NCI-H2107 treated with DMSO at 0.1 percent for 48 hours (cell line): Measurements from ENCODE around the gene P3R3URF.

ENCODE experiments used
- DNase-seq: peaks from one replicate; lab custom pipeline; 2025; ENCODE audit not compliant: unreplicated experiment; lab: John Stamatoyannopoulos, UW

Gene P3R3URF

DNA sequence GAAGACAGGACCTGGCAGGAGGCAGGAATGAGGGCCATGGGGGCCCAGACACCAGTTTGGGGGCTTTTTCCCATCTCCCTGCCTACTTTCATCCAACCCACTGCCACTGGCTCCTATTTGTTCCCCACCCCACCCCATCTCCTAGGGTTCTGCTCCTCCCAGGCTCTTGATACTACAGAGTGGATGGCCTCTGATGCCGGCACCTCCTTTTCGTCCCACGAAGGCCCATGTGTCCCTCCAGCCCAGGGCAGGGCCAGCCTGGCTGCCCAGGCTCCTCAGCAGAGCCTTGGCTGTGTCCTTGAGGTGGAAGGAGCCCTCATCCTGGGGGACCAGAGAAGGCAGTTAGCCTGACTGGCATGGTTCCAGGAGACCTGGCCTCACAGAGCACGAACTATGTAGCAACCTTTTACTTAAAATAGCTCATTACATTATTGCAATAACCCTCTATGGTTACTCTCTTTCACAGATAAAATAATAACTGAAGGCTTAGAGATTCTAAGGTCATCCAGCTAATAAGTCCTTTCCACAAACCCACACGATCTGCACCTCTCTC is 18.4 kb upstream of the P3R3URF start:
- DNase-seq = no peak

DNA sequence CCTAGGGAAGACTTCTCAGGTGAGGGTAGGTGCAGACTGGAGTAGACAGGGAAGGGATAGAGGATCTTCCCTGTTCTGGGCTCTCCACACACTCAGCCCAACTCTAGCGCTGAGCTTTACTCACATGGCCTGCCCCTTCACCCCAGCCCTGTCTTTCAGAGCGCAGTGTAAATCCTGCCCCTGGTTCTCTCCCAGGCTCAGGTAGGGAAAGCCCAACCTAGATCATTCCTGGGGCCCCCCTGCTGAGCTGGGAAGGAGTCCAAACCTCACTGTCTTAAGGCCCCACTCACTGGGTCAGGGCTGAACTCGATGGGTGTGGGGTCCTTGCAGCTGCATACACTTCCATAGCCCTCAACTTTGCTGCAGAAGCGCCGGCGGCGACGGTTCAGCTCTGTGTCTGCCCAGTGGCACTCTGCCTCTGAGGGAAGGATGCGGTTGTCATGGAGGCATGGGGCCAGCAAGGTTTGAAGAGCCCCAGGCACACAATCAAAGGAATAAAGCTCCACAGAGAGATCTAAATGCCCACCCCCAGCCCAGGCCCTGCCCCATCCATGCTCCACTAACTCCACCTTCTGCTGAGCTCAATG is 17.8 kb upstream of the P3R3URF start:
- no peak for DNase-seq

DNA sequence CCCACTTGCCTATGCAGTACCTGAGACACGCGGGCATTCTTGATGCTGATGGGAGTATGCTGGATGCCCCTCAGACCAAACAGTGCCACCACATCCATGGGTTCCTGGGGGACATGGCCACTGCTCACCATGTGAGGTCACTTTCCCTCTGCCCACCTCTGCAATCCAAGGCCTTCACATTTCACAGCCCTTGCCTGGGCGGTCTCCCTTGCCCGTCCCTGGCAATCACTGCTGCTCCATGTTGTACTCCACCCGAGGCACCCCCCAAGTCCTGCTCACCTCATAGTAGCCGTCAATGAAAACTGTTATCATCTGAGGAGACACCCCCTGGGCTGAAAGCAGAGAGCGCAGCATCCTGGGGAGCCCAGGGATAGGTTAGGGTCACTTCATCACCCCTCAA is 17.0 kb upstream of the P3R3URF start:
- no peak for DNase-seq

DNA sequence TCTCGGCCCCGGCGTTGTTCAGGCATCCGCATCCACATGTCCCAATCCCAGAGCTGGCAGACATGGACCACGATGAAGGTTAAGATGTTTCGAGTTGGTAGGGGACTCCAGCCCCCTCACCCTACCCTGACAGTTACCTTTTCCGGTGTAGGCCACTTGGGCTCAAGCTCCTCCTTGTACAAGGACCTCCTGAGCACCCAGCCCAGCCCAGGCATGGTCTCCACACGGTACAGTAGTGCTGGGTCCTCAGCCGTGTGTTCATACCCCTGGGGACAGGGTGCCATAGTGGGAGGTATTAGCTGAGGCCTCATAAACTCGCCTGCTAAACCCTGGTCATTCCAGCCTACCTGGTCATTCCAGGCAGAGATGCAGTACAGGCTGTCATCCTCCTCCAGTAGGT is 15.9 kb upstream of the P3R3URF start:
- no peak for DNase-seq

DNA sequence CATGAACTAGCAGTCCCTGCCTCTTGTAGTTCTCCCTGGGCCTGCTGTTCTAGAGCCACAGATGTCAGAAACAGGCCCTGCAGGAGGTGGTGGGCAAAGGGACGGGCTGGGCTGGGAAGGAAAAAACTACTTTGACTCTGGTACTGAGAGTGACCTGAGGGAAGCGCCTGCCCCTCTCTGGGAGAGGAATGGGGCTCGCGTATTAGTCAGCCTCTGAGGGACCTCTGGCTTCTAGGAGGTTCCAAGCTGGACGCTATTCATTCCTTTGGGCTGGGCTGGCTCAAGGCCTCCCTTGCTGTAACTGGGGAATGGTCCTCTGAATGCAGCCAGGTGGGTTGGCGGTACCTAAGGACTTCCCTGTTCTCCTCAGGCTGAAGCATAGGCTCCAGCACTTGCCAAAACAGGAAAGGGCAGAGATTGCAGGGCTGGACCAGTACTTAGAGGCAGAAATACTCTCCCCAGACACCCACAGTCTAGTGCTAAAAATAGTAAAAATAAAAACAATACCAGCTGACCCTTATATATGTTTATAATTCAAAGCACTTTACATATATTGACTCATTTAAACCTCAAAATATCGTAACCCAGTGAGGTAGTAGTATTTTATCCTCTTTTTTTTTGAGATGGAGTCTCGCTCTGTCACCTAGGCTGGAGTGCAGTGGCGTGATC is 14.9 kb upstream of the P3R3URF start:
- DNase-seq = no peak

DNA sequence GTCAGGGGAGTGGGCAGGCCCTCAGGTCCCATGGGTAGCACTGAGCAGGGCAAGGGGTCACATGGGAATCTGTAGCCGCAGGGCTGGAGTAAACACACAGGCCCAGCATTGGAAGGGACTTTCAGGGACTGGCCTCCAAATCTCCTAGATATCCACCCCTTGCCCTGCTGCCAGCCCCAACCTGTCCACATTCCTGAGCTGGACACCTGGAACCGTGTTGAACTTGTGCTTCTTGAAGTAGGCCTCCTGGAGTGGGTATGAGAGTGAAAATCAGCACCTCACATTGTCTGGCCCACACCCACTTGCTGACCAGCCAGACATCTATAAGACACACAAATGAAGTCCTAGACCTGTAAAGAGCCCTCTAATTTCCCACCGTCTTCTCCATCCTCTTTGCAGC is 14.3 kb upstream of the P3R3URF start:
- DNase-seq = no peak

DNA sequence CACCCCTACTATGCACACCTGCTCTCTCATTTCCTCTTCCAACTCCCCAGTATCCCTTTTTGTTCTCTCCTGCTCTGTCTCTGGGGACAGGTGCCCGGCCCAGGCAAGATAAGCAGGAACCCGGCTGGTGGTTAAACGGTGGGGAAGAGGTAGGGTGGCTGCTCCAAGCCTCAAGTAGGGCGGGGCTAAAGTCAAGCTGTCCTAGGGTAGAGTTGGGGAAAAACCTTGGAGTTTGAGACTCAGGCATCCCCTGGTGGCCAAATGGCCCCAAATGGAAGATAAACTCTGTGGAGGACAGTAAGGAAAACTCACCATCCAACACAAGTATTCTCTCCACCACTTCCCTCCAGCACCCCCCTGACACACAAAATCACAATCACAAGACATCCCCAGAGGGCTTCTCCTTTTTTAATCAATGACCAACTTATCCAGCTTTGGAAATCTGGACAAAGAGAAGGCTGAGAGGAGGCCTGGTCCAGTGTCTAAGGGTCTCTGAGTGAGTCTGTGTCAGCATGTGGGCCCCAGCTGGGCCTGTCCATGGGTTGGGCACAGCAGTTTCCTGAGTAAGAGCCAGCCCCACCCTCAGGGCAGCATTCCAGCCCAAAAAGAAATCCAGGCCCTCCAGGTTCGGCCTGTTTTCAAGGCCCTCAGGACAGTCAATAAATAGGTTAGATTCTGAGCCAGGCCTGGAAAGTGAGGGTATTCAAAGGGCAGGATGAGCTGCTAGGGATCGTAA is 12.2 kb upstream of the P3R3URF start:
- DNase-seq = peak; percentile 92

DNA sequence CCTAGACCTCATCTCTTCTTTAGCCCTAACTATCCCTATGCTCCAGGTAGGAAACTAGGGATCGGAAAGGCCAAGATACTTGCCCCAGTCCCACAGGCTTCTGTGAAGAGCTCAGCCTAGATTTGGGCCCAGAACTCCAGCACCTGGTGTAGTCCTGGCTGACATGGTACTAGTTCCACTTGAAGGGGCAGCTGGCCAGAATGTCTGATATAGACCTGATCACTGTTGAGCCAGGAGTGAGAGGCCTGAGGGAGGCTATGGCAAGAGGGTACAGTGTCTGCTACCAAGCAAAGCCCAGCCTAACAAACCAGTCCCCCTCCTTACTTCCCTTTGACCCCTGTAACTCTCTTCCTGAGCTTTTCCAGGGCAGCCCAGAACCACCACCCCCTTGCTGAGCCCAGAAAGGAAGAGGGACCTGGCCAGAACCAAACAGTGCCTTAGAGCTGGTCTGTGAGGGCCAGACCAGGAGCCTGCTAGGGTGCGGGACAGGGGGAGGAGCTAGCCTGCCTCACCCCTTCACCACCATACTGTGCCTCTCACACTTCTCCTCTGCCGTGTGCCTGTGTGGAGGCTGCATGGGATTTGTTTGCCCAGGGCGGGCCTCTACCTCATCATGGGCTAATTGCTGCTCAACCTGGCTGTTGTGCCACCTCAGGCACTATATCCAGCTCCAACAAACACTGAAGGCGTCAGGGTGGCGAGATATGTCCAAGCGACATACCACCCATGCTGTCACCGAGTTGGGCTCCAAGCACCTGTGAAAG is 11.0 kb upstream of the P3R3URF start:
- DNase-seq = no peak

DNA sequence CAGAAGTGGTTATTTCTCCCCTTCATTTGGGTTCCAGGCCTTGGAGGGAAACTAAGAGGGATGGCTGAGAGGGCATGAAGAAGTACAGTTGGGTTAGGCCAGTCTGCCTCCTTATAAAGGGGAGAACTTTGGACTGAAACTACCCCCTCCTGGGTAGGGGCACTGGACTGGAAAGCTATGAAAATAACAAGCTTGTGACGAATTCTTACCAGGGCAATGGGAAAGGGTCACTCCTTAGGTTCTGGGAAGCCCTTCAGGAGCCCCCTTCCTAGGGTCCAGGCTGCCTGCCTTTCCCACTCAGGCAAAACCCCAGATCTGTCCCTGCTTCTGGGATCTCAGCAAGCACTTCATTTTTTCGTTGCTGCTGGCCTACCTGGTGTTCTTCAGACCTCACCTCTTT is 9.8 kb upstream of the P3R3URF start:
- DNase-seq = no peak

DNA sequence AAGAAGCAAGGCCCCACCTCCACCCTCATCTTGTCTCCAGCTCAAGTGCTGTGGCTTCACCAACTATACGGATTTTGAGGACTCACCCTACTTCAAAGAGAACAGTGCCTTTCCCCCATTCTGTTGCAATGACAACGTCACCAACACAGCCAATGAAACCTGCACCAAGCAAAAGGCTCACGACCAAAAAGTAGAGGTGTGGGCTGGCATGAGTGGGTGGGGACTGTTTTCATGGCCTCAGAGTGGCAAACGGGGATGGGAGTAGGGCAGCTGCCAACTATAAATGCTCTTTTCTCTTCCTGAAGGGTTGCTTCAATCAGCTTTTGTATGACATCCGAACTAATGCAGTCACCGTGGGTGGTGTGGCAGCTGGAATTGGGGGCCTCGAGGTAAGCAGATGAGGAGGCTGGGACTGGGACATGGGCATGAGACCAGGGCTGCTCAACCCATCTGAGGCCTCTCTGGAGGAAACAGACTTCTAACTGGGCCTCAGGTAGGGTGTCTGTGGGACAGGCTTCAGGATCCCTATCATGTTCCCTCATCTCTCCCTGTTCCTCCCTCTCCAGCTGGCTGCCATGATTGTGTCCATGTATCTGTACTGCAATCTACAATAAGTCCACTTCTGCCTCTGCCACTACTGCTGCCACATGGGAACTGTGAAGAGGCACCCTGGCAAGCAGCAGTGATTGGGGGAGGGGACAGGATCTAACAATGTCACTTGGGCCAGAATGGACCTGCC is 8.8 kb upstream of the P3R3URF start:
- DNase-seq = no peak

DNA sequence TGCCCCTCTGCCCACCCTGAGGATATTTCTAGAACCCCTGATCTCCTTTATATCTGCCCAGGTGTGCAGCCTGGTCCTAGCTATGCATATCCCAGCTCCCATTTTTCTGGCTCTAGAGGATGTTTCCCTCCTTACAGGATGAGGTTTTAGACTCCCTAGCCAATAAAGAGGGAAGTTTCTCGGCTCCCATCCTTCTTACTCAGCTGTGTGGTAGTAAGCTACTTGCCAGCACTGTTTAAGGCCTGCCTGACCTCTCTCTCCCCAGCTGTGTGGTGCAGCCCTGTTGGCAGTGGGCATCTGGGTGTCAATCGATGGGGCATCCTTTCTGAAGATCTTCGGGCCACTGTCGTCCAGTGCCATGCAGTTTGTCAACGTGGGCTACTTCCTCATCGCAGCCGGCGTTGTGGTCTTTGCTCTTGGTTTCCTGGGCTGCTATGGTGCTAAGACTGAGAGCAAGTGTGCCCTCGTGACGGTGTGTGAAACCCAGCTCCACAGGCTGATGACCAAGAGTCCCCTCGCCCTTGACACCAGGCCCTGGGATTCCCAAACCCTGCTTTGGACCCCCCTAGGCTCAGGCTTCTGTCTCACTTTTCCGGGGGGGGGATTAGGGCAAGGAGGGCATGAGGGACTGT is 7.8 kb upstream of the P3R3URF start:
- no peak for DNase-seq

DNA sequence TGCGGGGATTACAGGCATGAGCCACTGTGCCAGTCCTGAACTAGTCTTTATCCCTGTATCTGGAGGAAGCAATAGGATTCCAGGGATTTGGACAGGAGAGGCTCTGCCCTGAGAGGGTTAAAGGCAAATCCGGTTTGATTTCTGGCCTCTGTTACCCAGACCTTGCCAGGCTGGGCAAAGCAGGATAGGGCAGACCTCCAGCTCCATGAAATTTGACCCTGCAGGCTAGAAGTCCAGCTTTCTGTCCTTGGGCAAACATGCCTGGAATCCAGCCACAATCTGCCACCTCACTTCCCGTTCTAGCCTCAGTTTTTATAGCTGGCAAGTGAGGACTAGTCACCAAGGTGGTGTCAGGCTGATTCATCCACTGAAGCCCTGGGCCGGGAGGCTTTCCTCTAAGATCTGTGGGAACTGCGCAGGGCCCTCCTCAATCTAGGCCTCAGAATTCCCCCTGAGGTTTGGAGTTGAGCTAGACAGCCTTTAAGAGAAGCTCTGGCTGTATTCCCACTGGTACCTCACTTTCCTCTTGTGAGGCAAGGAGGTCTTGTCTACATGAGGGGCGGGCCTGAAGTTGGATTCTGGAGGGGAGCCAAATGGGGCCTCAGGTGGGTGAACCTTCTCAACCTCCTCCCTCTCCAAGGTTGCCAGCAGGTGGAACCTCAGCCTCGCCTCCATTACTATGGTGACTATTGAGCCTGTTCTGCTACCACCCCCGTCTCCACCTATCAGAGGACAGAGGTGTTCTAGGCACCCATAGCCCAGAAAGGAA is 7.0 kb upstream of the P3R3URF start:
- DNase-seq = peak; percentile 92

DNA sequence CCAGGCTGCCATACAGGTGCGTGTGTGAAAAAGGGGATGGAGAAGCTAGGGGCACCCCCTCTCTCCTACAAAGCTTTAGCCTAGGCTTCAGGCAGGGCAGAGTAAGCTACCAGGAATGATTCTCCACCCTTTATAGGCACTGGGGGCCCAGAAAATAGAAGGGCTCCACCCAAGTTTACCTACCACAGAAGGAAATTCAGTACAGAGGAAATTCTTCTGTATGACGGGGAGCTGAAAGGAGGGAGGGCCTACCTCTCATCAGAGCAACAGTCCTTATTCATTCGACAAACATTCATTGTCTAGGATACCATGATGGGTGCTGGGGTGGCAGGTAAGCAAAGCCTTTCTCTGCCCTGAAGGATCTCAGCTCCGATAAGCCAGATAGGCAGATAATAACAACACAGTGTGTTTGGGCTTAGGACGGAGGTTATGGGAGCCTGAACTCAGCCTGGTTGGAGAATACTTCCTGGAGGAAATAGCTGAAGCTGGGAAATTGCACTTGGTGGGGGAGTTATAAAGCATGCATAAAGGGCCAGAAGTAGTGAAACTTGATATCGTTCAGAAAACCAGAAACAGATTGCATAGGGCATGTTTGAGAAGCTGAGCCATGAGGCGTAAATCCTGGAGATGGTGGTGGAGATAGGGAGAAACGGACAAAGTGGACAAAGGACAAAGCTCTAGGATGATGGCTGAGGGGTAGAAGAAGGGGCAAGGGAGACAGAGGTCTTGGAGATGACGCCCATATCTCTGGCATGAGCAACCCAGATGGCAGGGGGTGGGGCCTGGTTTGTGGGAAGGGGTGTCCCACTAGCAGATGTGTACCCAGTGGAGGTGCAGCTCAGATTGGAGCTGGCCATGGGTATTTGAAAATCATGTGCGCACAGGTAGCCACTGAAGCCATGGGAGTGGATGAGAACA is 5.3 kb upstream of the P3R3URF start:
- peak; percentile 25 for DNase-seq

DNA sequence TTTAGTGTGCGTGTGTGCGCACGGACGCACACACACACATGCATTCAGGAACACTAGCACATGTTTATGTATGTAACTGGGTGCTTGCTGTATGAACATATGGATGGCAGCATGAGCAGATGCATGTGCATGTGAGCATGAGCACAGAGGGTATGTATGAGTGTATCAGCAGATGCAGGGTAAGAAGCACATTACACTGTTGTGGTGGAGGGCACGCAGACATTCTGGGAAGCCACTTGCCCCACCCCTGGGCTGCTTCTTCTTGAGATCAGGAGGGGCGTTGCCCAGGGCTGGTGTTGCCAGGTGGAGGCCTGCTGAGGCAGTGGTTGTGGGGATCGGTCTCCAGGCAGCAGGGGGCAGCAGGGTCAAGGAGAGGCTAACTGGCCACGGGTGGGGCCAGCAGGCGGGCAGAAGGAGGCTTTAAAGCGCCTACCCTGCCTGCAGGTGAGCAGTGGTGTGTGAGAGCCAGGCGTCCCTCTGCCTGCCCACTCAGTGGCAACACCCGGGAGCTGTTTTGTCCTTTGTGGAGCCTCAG is 3.9 kb upstream of the P3R3URF start:
- peak; percentile 75 for DNase-seq

DNA sequence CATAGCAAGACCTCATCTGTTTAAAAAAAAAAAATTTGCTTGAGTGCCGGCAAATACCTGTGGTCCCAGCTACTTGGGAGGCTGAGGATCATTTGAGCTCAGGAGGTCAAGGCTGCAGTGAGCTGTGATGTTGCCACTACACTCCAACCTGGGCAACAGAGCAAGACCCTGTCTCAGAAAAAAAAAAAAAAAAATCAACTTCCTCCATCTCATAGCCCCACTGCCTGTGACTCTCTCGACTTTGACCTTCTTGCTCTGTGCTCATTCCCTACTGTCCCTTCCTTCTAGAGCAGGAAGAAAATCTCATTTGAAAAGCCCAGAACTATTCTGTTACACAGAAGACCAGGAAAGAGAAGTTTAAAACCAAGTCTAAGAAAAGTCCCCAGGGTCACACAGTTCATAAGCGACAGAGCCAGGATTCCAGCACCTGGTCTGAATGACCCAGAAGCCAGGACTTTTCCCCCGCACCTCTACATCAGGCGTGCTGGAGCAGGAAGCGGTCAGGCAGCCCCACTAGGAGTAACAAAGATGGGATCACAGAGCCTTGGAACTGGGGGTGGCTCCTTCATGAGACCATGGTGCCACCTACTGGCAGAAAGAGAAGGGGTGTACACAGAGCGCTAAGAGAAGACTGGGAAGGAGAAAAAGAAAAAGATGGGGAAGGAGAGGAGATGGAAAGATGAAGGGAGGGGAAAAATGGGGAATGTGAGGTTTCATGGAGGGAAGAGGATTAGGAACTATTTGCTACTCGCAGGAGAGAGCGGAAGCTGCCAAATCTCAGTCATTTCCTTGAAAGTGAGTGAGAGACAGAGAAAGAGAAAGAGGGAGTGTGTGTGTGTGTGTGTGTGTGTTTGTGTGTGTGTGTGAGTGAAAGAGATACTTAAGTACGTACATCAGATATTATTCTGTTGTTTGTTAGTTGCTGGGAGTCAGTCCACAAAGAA is 3.1 kb upstream of the P3R3URF start:
- DNase-seq = peak; percentile 96

DNA sequence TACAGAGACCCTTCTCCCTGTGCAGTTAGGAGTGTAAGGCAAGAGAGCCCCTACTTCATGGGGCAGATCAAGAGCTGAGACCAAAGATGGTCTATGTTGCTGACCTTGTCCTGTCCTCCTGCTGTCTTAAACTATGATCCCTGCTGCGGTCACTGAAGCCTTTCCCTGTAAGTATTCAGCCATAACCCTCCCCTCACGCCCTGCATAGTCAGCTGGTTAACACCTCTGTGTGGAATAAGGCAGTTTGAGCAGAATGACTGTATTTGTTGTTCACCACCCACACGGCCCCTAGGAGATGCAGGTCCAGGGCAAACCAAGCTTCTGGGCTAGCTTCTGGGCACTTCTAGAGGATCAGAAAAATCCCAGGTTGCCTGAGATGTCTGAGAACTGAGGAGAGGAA is 1.0 kb downstream of the P3R3URF start:
- no peak for DNase-seq
